GM13977 (cell line): Measurements from ENCODE around the gene CRYGS.
"Not testable (repeated sequence)": the region's sequence is repeated elsewhere in the genome, so short reads cannot be mapped to it uniquely, and the experiment has no call there.

ENCODE experiments used
- DNase-seq: peaks from one replicate; pipeline ENCODE4 v3.0.0; 2012; ENCODE audit warnings: low spot score
- CTCF ChIP-seq: IDR thresholded peaks from 2 replicates; pipeline ENCODE4 v1.5.1; 2012; ENCODE audit warnings: mild to moderate bottlenecking, control low read depth; ENCODE audit not compliant: insufficient read depth; ENCODE audit errors: extremely low read depth, missing control alignments
- in situ Hi-C: fragments of 300-500 bp; cut with MboI; formaldehyde crosslinking; loops from one replicate; pipeline ENCODE4 v1.12.0; 2022; ENCODE audit warnings: low sequenced_read_pairs, low pct_unique_long_range_greater_than_20kb, mixed read lengths, inconsistent platforms; ENCODE audit not compliant: unreplicated experiment

CRYGS gene

GRCh38 chr3:186588632-186589031, 44.5 kb upstream of the CRYGS start:
- DNase-seq: no peak
- in situ Hi-C loops: no loop called here
- TF ChIP-seq CTCF: no peak

- no peak for DNase-seq
- TF ChIP-seq CTCF: no peak
- in situ Hi-C loops: no loop called here
These were observed 43.0 kb upstream of the CRYGS start for GRCh38 chr3:186587183-186587582.

GRCh38 chr3:186586245-186586644, 42.1 kb upstream of the CRYGS start:
- in situ Hi-C loops: not testable (repeated sequence)

GRCh38 chr3:186583831-186584230, 39.7 kb upstream of the CRYGS start:
- in situ Hi-C loops: no loop called here
- DNase-seq: no peak
- no peak for TF ChIP-seq CTCF

More at GRCh38 chr3:186586245-186586644, 42.1 kb upstream of the CRYGS start:
- DNase-seq: not testable (repeated sequence)

- DNase-seq: no peak
- in situ Hi-C loops: no loop called here
- TF ChIP-seq CTCF: no peak
These were observed 38.4 kb upstream of the CRYGS start for GRCh38 chr3:186582541-186582940.

- no peak for TF ChIP-seq CTCF
- DNase-seq: no peak
- in situ Hi-C loops: no loop called here
These were observed 36.6 kb upstream of the CRYGS start for GRCh38 chr3:186580785-186581184.

GRCh38 chr3:186577521-186577920, 33.3 kb upstream of the CRYGS start:
- no peak for TF ChIP-seq CTCF
- in situ Hi-C loops: no loop called here
- no peak for DNase-seq

GRCh38 chr3:186571644-186572013, 27.4 kb upstream of the CRYGS start:
- no peak for TF ChIP-seq CTCF
- in situ Hi-C loops: no loop called here
- no peak for DNase-seq
